A549 (cell line): ENCODE measurements around the gene SCG5.

ENCODE experiments used
- CTCF ChIP-seq: fragments of >200 bp; sonication (Bioruptor Twin); formaldehyde crosslinking; IDR thresholded peaks from 3 replicates; pipeline ENCODE4 v1.5.1; 2016
- ELK1 ChIP-seq: fragments of 150-350 bp; IDR thresholded peaks from 2 replicates; pipeline ENCODE4 v1.6.1; 2014; ENCODE audit warnings: low read depth, mild to moderate bottlenecking, low read length
- EP300 ChIP-seq, 2 experiments: fragments of >200 bp; sonication (Bioruptor Twin); formaldehyde crosslinking; IDR thresholded peaks; 2 replicates in 1 of 2; 3 replicates in 1 of 2; pipeline ENCODE4 v1.6.1; 2016 to 2017
- JUNB ChIP-seq: fragments of >200 bp; sonication (Bioruptor Twin); formaldehyde crosslinking; IDR thresholded peaks from 2 replicates; pipeline ENCODE4 v1.6.1; 2016
- POLR2A ChIP-seq: IDR thresholded peaks from 2 replicates; pipeline ENCODE4 v1.6.1; 2012; ENCODE audit warnings: mild to moderate bottlenecking, low read length
- RNF2 ChIP-seq: fragments of 200-600 bp; sonication (generic); IDR thresholded peaks from 2 replicates; pipeline ENCODE4 v1.6.1; 2016; ENCODE audit warnings: low read depth, mild to moderate bottlenecking, antibody characterized with exemption, moderate library complexity, borderline replicate concordance

- no peak for TF ChIP-seq RNF2
- TF ChIP-seq ELK1, result no peak
- TF ChIP-seq CTCF, result no peak
- no peak for TF ChIP-seq POLR2A
- TF ChIP-seq JUNB, result no peak
- no peak for TF ChIP-seq EP300 (IDR thresholded peaks at IDR 0.05)
Observed at GRCh38 chr15:32733281-32733680, 91.8 kb downstream of the SCG5 start.
